ENCODE results near the gene PTRHD1. TPM values are rescaled to one million over a fixed set of nuclear protein-coding genes. Genes with fewer than 3 reads are reported as not detected.

Gene PTRHD1, protein sequence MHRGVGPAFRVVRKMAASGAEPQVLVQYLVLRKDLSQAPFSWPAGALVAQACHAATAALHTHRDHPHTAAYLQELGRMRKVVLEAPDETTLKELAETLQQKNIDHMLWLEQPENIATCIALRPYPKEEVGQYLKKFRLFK
- 75.5 TPM for polyA plus RNA-seq (2012; ENCODE audit: low read depth, missing spikeins)

DNA sequence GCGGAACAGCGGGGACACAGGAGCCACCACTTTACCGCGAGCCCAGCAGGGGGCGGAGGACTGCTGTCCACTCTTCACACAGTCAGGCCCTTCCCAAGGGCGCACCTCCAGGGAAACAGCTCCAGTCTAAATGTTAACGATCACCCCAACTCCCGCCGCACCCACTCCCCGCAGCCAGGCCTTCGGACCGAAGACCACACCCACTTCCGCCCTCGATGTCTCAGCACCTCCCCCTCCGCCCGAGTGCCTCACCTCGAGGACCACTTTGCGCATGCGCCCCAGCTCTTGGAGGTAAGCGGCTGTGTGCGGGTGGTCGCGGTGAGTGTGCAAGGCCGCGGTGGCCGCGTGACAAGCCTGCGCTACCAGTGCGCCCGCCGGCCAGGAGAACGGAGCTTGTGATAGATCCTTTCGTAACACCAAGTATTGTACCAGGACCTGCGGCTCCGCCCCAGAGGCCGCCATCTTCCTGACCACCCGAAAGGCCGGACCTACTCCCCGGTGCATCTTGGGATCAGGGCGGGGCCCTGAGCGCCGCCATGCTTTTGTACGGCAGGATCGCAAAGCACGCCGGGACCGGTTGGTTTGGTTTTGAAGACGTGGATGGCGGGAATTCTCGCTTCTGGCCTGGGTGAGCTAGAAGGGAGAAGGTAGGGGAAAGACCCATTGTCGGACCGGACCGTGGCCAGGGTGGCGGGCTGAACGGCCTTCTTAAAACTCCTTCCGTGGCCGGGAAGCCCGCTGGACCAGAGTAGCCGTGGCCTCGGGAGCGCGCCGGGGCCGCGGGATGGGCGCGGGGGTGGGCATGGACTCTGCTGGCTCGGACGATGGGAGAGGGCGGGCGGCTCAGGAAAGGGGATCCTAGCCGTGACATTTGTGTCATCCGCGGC, at the start of gene PTRHD1, which contains the start of gene CENPO:
Gene PTRHD1 (minus strand): TSS at position 518 of the 887 bp plus-strand sequence. CDS start 14 bp downstream, at position 504.
Gene CENPO (plus strand): TSS at position 552 of the 887 bp plus-strand sequence. CDS start 495 bp downstream, outside the sequence.
- peak; percentile 87 for DNase-seq (ENCODE audit: insufficient read length, low spot score)
- TF ChIP-seq TAF1 (IDR thresholded peaks at IDR 0.05; ENCODE audit: low read depth, low read length) (peak; percentile 96), POLR2A (IDR thresholded peaks at IDR 0.05; ENCODE audit: low read depth, low read length) (peak; percentile 87), PAX5 (IDR thresholded peaks at IDR 0.05; ENCODE audit: insufficient read depth, low read length, severe bottlenecking) (no peak), SPI1 (IDR thresholded peaks at IDR 0.05; ENCODE audit: low read depth, low read length) (peak; percentile 84), POU2F2 (IDR thresholded peaks at IDR 0.05; ENCODE audit: low read depth, low read length) (peak; percentile 53; the same call in 1 of the 2 replicates), POLR2AphosphoS5 (IDR thresholded peaks at IDR 0.05; ENCODE audit: low read depth, low read length) (peak; percentile 75)
- peak; percentile 97 for FAIRE-seq

DNA sequence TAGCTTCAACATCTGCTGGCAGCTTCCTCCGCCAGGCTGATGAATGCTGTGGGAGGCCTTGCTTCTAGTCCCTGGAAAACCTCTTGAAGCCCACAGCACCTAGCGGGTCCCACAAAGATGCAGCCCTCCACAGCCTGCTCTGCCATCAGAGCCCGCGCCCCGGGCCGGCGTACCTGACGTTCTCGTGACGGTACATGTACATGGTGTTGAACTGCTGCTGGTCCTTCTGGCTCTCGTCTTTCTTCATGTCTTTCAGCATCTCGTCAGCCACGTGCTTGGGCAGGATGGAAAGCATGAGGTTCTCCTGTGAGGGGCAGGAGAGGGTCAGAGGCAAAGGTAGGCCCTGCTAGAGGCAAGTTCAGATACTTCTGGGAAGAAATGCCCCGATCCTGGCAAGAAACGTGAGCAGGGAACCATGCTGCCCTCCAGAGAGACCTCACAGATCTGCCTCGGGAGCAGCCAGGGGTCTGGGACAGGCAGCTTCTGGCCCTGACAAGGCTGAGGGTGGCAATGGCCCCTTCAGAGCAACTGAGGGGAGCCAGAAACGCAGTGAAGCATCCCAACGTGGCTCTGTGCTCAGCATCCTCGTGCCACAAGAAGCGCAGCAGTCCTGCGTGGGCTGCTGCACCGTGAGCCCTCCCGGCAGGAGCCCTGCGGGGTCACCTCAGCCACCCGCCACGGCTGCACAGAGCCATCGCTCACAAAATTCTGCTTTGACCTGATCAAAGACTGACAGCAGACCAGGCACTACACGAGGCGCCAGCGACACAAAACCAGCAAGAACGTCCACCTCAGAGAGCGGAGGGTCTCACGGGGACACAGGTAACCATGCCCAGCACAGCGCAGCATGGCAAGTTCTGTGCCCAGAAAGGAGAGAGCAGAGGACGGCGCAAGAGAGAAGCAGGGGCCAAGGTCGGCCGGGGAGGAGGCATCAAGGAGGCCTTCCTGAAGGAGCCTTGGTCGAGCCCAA, 49.2 kb upstream of the PTRHD1 start:
- DNase-seq (ENCODE audit: insufficient read length, low spot score): no peak
- TF ChIP-seq SPI1 (IDR thresholded peaks at IDR 0.05; ENCODE audit: low read depth, low read length): no peak
- FAIRE-seq: no peak

DNA sequence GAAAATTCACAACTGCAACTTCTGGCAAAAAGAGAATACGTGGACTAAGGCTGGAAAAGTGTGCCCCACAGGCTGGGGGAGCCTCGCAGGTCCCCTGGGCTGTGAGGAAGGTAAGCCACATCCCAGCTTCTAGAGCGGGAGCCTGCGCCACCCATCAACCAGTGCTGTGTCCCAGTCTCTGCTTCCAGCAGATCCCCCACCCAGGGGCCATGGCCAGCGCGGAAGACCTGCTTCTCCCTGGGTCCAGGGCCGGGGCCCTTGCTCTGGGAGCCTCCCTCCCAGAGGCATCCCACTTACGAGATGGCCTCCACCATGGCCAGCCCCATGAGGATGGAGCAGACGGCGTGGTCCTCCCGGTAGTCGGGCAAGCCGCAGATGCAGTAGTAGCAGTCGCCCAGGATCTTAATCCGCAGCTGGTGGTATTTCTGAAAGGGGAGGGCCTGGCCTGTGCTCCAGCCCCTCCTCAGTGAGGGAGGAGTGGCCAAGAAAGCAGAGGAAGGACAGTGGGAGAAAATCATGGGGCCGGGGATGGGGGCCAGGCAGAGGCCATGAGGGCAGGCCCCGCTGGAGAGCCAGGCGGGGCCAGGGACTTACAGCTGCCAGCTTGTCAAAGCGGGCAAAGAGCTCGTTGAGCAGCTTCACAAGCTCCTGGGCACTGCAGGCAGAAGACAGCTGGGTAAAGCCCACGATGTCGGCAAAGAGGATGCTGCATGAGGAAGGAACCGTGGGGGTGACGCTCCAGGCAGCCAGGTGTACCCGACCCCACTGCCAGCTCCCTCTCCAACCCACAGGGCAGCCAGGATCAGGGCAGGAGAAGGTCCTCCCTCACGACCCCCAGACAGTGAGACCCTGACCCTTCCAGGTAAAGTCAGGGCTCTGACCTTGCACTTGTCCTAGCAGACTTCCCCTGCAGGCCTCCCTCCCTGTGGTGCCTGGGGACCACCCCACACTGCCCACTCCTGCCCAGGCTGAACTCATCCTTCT, 48.1 kb upstream of the PTRHD1 start:
- FAIRE-seq (no peak), DNase-seq (ENCODE audit: insufficient read length, low spot score) (no peak)
- TF ChIP-seq POLR2AphosphoS5 (IDR thresholded peaks at IDR 0.05; ENCODE audit: low read depth, low read length): no peak
- no peak for TF ChIP-seq PAX5 (IDR thresholded peaks at IDR 0.05; ENCODE audit: insufficient read depth, low read length, severe bottlenecking)
- TF ChIP-seq POLR2A (IDR thresholded peaks at IDR 0.05; ENCODE audit: low read depth, low read length): no peak
- TF ChIP-seq TAF1 (IDR thresholded peaks at IDR 0.05; ENCODE audit: low read depth, low read length): no peak
- no peak for TF ChIP-seq SPI1 (IDR thresholded peaks at IDR 0.05; ENCODE audit: low read depth, low read length)

DNA sequence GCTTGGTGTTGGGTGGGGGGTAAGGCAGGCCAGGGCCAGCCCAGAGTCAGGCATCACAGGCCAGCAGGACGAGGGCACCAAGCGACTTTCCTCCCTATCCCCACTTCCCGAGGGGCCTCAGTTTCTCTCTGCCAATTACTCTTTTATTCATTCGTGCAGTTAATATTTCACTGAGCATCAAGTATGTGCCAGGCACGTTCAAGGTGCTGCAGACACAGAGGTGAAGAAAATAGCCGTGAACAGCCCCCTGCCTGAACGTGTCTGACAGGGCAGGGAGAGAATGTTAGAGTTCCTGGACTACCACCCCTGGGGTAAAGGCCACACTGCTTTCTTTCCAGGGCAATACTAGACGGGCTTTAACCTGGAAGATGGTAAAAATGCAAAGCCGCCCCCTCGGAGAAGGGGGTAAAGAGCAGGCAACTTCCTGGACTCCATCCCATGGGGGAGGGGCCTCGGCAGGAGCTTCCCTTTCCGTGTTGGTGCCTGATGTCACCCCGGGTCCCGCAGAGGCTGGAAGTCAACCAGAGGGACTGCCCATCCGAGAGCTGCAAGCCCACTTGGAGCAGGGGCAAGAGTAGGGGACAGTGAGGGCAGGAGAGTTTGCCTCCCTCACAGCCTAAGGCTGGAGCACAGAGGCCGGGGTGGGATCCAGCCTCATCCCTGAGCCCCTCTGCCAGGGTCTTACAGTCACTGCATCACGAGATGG, 47.1 kb upstream of the PTRHD1 start:
- TF ChIP-seq POU2F2 (IDR thresholded peaks at IDR 0.05; ENCODE audit: low read depth, low read length) (no peak), SPI1 (IDR thresholded peaks at IDR 0.05; ENCODE audit: low read depth, low read length) (no peak), PAX5 (IDR thresholded peaks at IDR 0.05; ENCODE audit: insufficient read depth, low read length, severe bottlenecking) (no peak), POLR2AphosphoS5 (IDR thresholded peaks at IDR 0.05; ENCODE audit: low read depth, low read length) (no peak), POLR2A (IDR thresholded peaks at IDR 0.05; ENCODE audit: low read depth, low read length) (no peak), TAF1 (IDR thresholded peaks at IDR 0.05; ENCODE audit: low read depth, low read length) (no peak)
- FAIRE-seq (no peak), DNase-seq (ENCODE audit: insufficient read length, low spot score) (no peak)

DNA sequence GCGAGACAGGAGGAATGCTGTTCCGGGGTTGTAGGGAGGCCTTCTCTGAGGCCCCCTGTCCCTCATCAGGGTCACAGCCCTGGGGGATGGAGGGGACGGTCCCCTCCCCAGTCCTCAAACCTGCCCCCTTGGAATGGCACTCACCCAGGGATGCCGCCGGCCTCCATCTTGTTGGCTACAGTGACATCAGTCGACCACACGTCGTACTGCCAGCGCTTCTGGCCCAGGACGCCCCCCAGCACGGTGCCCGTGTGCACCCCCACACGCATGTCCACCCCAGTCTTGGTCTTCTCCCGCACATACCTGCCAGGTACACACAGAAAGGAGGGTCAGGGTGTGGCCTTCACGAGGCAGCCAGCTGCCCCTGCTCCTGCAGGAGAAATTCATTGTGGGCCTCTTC, 46.5 kb upstream of the PTRHD1 start:
- TF ChIP-seq POU2F2 (IDR thresholded peaks at IDR 0.05; ENCODE audit: low read depth, low read length): no peak
- TF ChIP-seq POLR2AphosphoS5 (IDR thresholded peaks at IDR 0.05; ENCODE audit: low read depth, low read length): no peak
- no peak for TF ChIP-seq TAF1 (IDR thresholded peaks at IDR 0.05; ENCODE audit: low read depth, low read length)
- no peak for TF ChIP-seq POLR2A (IDR thresholded peaks at IDR 0.05; ENCODE audit: low read depth, low read length)
- TF ChIP-seq PAX5 (IDR thresholded peaks at IDR 0.05; ENCODE audit: insufficient read depth, low read length, severe bottlenecking): no peak
- no peak for TF ChIP-seq SPI1 (IDR thresholded peaks at IDR 0.05; ENCODE audit: low read depth, low read length)
- FAIRE-seq: no peak
- DNase-seq (ENCODE audit: insufficient read length, low spot score): no peak

DNA sequence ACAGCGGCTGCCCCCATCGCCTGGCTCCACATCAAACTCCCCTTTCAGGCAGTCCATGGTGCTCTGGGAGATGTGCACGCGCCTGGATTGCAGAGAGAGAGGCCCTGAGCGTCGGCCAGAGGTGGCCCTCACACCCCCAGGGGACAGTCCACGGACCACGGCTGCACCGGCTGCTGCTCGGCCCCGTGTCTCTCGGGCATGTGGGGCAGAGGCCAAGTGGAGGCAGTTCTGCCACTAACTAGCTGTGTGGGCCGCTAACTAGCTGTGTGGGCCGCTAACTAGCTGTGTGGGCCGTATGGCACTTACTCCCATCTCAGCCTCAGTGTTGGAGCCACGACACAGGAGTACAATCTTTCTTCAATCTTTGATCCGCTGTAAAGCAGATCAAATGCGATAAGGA, 45.4 kb upstream of the PTRHD1 start:
- FAIRE-seq (no peak), DNase-seq (ENCODE audit: insufficient read length, low spot score) (no peak)
- TF ChIP-seq PAX5 (IDR thresholded peaks at IDR 0.05; ENCODE audit: insufficient read depth, low read length, severe bottlenecking) (no peak), TAF1 (IDR thresholded peaks at IDR 0.05; ENCODE audit: low read depth, low read length) (no peak), POLR2A (IDR thresholded peaks at IDR 0.05; ENCODE audit: low read depth, low read length) (no peak)

DNA sequence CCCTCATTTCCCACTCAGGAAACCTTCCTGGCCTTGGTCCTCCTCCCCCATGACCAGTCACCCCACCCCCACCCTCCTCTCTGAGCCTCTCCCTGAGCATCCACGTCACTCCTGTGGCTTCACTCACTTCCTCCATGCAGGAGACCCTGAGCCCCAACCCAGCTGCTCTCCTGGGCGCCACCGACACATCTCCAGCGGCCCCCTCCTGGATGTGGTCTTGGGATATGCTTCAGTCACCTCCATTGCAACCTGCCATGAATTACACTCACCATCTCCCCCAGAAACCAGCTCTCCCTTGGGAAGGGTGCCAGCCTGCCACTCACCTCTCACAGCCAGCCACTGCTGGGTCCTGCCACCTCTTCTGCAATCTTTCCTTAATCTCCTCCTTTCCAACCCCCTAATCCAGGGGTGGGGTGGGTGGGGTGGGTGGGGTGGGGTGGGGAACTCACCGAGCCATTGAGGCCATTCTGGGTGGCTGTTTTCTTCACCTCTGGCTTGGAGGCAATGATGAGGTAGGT, 44.9 kb upstream of the PTRHD1 start:
- FAIRE-seq (no peak), DNase-seq (ENCODE audit: insufficient read length, low spot score) (no peak)
- TF ChIP-seq POLR2A (IDR thresholded peaks at IDR 0.05; ENCODE audit: low read depth, low read length): no peak
- no peak for TF ChIP-seq POLR2AphosphoS5 (IDR thresholded peaks at IDR 0.05; ENCODE audit: low read depth, low read length)
- TF ChIP-seq POU2F2 (IDR thresholded peaks at IDR 0.05; ENCODE audit: low read depth, low read length): no peak
- no peak for TF ChIP-seq TAF1 (IDR thresholded peaks at IDR 0.05; ENCODE audit: low read depth, low read length)
- no peak for TF ChIP-seq SPI1 (IDR thresholded peaks at IDR 0.05; ENCODE audit: low read depth, low read length)
- TF ChIP-seq PAX5 (IDR thresholded peaks at IDR 0.05; ENCODE audit: insufficient read depth, low read length, severe bottlenecking): no peak

DNA sequence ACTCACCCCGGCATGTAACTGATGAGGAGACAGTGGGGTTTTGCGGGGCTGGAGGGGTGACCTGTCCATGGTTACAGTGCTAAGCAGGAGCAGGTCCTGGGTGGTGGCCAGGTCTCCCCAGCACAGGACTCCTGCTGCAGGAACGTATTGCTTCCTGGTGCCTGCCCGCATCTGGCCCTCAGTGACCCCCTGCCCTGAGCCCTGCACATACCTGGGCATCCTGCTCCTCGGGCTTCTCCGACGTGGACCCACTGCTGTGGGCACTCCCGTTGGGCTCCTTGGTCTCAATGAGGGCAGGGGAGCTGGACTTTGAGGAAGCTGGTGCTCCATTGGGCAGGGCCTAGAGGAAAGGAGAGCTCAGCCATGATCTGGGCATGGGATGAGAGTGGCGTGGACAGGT, 43.5 kb upstream of the PTRHD1 start:
- no peak for DNase-seq (ENCODE audit: insufficient read length, low spot score)
- no peak for TF ChIP-seq TAF1 (IDR thresholded peaks at IDR 0.05; ENCODE audit: low read depth, low read length)
- TF ChIP-seq POLR2AphosphoS5 (IDR thresholded peaks at IDR 0.05; ENCODE audit: low read depth, low read length): no peak
- no peak for TF ChIP-seq POLR2A (IDR thresholded peaks at IDR 0.05; ENCODE audit: low read depth, low read length)
- no peak for TF ChIP-seq PAX5 (IDR thresholded peaks at IDR 0.05; ENCODE audit: insufficient read depth, low read length, severe bottlenecking)
- TF ChIP-seq POU2F2 (IDR thresholded peaks at IDR 0.05; ENCODE audit: low read depth, low read length): no peak
- TF ChIP-seq SPI1 (IDR thresholded peaks at IDR 0.05; ENCODE audit: low read depth, low read length): no peak
- FAIRE-seq: no peak

Data from GM12891 (cell line).